HG03565 (cell line): Measurements from ENCODE around the gene SNX9.
"Not testable (repeated sequence)": the region's sequence is repeated elsewhere in the genome, so short reads cannot be mapped to it uniquely, and the experiment has no call there.

Source experiments
- ATAC-seq: cut with Tn5 transposase; IDR thresholded peaks from one replicate; pipeline ENCODE4 v1.9.1; 2021; ENCODE audit warnings: mild to moderate bottlenecking, moderate library complexity; ENCODE audit not compliant: unreplicated experiment

SNX9 gene

GRCh38 chr6:157908369-157909281 is 85.6 kb downstream of the SNX9 start:
- peak; percentile 60 for ATAC-seq

GRCh38 chr6:157909282-157909664 is 86.2 kb downstream of the SNX9 start:
- ATAC-seq = no peak

DNA sequence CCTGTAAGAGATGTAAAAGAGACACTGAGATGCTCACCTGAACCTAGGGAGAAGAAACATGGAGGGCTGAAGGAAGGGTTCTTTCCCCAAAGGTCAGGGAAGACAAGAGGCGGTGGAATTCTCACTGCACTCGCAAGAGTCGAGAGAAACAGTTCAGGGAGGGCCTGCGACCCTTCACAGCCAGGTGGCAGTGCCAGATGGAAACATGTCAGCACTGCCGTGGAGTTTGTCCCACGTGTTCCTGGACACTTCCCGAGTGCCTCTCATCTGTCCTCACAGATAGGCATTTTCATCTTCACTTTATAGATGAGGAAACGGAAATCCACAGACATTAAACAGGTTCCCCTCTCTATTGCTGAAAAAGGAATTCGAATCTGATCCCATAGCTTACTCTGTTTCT is 88.2 kb downstream of the SNX9 start:
- ATAC-seq = no peak

DNA sequence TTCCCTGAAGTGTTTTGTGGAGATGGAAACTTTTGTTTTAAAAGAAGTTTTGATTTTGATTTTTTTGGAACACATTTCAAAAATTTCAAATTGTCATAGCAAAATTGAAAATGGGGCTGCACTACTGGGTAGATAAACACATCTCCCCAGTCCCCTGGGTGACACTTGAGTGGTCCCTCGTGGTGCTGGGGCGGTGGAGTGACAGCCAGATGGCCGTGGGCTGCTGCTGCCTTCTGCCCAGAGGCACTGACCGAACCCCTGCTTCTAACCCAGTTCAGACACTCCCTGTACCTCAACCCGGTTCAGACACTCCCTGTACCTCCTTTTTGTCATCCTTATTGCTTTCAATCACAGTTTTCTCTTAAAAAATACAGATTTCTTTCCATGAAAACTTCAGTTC is 88.7 kb downstream of the SNX9 start:
- ATAC-seq = no peak

DNA sequence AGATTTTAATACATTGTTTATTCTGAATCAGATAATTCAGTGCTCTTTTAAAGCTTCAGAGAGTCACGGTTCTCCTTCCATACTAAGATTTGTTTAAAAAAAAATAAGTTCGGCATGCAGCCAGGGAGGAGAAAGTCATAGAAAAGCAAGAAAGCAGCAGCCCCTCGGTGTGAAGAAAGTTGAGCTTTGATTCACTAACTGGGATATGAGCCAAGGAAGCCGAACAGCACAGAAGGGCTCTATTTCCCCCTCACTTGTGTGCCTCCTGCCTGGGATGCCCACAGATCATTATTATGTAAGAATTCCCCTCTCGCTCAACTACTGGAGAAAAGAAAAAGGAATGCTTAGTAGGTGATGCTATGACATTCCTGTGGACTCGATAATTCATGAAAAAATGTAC is 89.3 kb downstream of the SNX9 start:
- ATAC-seq = no peak

- no peak for ATAC-seq
Measured at GRCh38 chr6:157921685-157922367, 98.8 kb downstream of the SNX9 start.

DNA sequence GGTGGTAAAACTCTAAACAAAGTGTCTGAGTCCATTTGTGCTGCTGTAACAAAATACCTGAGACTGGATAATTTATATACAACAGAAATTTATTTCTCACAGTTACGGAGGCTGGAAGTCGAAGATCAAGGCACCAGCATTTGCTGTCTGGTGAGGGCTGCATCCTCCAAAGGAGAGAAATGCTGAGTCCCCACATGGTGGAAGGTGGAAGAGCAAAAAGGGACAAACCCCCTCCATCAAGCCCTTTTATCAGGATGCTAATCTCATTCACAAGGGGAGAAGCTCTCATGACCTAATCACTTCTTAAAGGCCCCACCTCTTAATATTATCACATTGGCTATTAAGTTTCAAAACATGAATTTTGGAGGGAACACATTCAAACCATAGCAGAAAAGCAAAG is 102.7 kb downstream of the SNX9 start:
- ATAC-seq = no peak

GRCh38 chr6:157927011-157927410 is 104.0 kb downstream of the SNX9 start:
- ATAC-seq = no peak

DNA sequence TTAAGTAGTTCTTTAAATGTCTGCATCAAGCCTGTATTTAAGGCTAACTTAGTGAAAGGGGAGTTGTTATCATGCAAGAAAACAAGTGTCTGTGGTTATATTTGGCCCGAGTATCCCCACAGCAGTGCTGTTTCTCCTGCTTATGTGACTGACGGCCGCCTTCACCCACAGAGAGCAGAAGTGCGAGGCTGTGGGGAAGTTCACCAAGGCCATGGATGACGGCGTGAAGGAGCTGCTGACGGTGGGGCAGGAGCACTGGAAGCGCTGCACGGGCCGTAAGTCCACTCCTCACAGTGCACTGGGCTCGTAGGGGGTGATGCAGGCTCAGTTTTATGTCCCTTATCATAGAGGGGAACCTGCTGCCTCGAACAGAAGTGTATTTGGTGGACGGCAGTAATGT is 105.4 kb downstream of the SNX9 start:
- ATAC-seq = no peak

DNA sequence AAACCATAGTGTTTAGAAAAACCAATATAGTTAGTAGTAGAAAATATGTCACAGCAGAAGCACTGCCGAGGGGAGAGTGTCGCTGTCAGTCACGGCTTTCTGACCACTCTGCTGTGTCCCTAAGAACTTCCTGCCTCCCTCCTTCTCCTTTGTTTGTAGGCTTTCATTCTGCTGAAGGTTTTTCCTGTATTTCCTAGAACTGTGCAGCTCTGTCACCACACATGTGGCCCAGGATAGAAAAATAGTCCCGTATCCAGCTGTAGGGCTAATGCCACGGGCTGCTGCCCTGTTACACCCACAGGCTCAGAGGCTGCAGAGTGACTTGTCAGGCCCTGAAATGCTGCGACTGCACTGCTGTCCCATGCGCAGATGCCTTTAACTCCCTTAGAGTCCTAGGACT is 106.0 kb downstream of the SNX9 start:
- ATAC-seq = no peak

DNA sequence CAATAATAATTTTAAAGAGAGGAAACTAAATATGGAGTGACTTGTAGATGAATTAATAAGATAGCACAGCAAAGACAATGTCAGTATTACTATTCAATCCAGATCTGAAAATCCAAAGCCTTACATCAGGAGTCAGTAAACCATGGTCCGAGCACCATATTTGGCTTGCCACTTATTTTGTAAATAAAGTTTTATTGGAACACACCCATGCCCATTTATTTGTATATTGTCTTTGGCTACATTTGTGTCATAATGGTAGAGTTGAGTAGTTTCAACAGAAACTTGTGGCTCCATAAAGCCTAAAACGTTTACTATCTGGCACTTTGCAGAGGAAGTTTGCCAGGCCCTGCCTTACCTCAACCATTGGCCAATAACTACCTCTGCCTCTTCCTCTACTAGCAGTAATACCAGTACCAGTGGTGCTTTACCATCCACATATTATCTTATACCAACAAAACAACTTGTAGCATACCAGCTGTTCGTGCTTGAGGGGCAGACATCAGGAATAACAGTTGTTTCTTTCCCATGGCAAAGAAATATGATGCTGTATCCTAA is 106.8 kb downstream of the SNX9 start:
- ATAC-seq = no peak

DNA sequence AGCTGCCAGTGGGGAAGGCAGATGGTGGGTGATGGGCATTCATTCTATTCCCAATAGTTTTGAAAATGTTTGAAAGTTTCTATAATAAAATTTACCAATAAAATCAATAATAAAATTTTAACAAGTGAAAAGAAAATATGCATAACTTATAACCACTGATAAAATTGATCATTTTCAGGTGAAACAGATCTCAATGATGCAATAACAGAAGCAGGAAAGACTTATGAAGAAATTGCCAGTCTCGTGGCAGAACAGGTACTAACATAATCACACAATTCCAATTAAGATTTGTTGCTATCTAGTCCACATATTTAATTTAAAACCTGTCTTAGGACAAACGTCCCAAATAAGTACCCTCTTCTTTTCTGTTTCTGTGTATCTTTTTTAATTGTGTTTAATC is 112.7 kb downstream of the SNX9 start:
- no peak for ATAC-seq

DNA sequence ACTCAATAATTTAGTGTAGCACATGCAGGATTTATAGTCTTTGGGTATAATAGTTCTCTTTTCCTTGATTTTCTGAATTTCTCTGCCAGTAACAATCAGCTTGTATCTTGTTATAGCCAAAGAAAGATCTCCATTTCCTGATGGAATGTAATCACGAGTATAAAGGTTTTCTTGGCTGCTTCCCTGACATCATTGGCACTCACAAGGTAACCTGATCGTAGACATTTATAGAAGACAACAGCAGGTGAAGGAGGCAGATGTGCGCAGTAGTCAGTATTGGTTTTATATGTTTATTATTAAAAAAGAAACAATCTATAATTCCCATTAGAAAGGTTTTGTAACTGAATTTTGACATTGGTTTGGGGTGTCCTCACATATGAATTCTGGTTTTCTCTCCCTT is 114.3 kb downstream of the SNX9 start:
- ATAC-seq = no peak

- no peak for ATAC-seq
Measured at GRCh38 chr6:157937916-157938315, 114.9 kb downstream of the SNX9 start.

DNA sequence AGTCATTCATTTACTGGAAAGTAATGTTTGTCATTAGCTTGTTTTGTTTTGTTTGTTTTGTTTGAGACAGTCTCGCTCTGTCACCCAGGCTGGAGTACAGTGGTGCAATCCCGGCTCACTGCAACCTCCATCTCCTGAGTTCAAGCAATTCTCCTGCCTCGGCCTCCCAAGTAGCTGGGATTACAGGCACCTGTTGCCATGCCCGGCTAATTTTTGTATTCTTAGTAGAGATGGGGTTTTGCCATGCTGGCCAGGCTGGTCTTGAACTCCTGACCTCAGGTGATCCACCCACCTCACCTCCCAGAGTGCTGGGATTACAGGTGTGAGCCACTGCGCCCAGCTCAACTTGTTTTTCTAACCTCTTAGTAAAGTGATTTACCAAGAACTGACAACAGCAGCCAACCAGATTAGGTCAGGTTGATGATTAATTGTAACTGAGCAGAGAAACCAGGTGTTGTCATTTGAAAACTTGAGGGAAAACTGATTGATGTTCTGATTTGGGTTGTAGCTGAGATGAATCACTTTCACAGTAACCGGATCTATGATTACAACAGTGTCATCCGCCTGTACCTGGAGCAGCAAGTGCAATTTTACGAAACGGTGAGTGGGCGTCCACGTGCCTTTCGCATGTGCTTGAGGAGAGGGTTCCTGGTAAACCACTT is 117.5 kb downstream of the SNX9 start:
- ATAC-seq = not testable (repeated sequence)

DNA sequence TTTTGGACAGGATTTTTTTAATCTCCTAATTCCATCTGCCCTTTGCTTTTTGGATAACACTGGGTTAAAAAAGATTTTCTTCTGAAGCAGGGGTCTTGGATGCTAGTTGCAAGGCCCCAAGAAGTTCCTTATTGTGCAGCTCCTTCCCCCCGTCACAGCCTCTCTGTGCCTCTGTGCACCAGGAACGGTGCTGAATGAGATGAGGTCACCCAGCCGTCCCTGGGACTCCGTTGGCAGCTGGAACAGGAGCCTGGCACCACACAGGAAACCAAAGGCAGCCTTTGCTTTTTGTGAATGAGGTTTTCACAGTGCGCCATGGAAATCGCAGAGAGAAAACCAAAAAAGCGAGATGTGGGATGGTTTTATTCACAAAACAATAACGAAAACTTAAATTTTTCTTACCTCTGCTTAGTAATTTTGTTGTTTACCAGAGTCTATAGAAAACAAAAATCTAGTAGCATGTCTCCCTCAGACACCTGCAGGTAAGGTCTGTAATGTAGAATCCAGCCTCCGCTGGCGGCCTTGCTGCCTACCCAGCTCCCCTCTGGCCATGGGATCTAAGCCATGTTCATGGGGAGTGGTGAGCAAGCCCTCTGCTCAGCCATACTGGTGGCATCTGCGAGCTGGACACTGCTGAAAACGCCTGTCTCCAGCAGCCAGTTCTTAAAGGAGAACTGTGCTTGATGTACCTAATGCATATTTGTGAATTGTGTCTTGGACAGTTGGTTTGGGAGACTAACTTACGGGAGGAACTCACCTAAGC is 118.2 kb downstream of the SNX9 start:
- no peak for ATAC-seq

DNA sequence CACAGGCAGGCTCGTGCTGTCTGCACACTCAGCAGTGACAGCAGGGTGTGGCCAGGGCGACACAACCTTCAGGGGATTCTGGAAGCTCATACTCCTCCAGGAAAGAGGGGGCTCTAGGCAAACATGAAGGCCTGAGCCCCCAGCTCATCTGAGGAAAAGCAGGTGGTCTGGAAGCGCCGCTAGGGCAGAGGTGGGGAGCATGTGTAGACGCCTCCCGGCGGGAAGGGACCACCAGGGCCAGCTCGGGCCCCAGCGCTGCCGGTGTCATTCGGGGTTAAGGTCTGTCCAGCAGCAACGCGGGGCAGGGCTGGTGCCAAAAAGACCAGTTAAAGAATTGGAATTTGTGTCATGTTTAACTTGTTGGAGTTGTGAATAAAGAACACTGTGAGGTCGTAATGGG is 119.3 kb downstream of the SNX9 start:
- no peak for ATAC-seq

DNA sequence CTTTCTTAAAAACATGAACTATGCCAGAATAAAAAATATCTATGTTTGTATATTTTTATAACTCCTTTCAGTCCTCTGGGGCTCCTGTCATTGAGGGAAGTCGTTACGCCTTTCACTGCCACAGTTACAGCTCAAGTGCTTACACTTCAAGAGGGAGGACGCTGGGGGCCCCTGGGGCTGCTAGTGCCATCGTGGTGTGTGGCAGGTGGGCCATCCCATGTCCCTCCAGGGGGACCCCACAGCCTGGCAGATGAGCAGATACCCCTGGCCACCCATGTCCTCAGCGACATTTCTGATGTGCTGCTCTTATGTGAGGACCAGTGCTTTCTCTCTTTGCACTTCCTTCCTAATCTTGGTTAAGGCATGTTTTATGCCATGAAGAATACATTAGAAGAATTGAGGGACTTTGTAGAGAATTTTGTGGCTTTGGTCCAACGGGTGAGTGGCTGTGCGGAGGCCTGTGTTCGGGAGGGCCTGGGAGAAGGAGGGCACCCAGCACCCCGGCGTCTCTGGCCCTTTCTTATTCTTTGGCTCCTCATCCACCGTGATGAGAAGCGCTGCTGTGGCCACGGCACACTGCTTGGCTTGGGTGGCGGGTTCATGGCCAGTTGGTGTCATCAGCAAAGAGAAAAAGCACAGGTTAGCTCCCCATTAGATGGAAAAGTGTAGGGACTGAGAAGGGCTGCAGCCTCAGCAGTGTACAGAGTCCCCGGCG is 120.4 kb downstream of the SNX9 start:
- no peak for ATAC-seq

- ATAC-seq = no peak
Measured at GRCh38 chr6:157943964-157944283, 120.9 kb downstream of the SNX9 start.
